ENCODE measurements around the gene NCOA3. TPM values are rescaled to one million over a fixed set of nuclear protein-coding genes. Genes with fewer than 3 reads are reported as not detected.
"Not testable (repeated sequence)": the region's sequence is repeated elsewhere in the genome, so short reads cannot be mapped to it uniquely, and the experiment has no call there.

The NCOA3 gene
- total and polyA plus RNA-seq, 3 donors from 2014 or later = 18.1 to 32.5 (median 27.6) TPM

- H3K36me3 ChIP-seq (ENCODE audit: low read depth, missing control alignments) = no peaks in the 10 kb centered on the region
- WGBS, 2 donors = 93 to 94% methylated on average over 7 of the region's 7 CpGs
Measured at GRCh38 chr20:47455133-47456040, 46.3 kb upstream of the NCOA3 start.

GRCh38 chr20:47456041-47456537 is 45.6 kb upstream of the NCOA3 start:
- Histone ChIP-seq H3K4me1 (no peaks in the 10 kb centered on the region), H3K4me3 (no peak overlapping the region), H3K27me3 (no peaks in the 10 kb centered on the region), H3K9me3 (no peaks in the 10 kb centered on the region), H3K36me3 (ENCODE audit: low read depth, missing control alignments) (no peaks in the 10 kb centered on the region), H3K27ac (no peak overlapping the region)
- TF ChIP-seq CTCF (IDR thresholded peaks at IDR 0.05) (no peak), POLR2A (IDR thresholded peaks at IDR 0.05) (no peak)
- 95 to 97% methylated on average over 8 of the region's 8 CpGs for WGBS, 2 donors
- intact Hi-C loops (cut with DNase I; ENCODE audit: low total_unique reads) = no loop called here
- no peak for DNase-seq

More at GRCh38 chr20:47455133-47456040, 46.3 kb upstream of the NCOA3 start:
- H3K4me3 ChIP-seq = no peak overlapping the region
- H3K9me3 ChIP-seq = no peaks in the 10 kb centered on the region
- no peaks in the 10 kb centered on the region for H3K27me3 ChIP-seq
- H3K4me1 ChIP-seq = no peaks in the 10 kb centered on the region
- TF ChIP-seq CTCF (IDR thresholded peaks at IDR 0.05) (no peak), POLR2A (IDR thresholded peaks at IDR 0.05) (no peak)
- intact Hi-C loops (cut with DNase I; ENCODE audit: low total_unique reads) = no loop called here
- H3K27ac ChIP-seq = no peak overlapping the region
- no peak for DNase-seq

DNA sequence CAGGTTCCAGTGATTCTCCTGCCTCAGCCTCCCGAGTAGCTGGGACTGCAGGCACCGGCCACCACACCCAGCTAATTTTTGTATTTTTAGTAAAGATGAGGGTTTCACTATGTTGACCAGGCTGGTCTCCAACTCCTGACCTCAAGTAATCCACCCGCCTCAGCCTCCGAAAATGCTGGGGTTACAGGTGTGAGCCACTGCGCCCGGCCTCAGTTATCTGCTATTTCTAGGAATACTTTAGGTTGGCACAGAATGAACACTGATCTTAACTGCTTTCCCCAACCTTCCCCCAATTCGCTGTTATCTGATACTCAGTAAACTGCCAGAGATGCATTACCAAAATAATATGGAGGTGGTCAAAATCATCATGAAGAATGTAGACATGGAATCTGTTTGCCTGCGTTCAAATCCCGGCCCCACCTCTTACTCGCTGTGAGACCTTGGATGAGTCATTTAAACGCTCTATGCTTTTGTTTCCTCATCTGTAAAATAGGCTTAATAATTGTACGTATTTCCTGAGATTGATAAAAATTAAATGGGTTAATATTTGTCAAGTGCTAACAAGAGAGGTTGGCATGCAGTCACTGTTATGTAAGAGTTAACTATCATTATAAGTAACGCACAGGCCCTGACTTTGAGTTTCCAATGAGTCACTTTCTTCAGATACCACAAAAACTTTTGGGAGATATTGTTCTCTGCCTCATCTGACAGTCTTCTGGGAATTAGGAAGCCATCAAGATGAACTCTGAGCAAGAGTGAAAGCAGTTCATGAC is 44.5 kb upstream of the NCOA3 start:
- 94% methylated on average over 13 of the region's 13 CpGs for WGBS, 2 donors
- no peak overlapping the region for H3K27ac ChIP-seq
- no peaks in the 10 kb centered on the region for H3K9me3 ChIP-seq
- H3K27me3 ChIP-seq = no peaks in the 10 kb centered on the region
- H3K4me1 ChIP-seq = no peaks in the 10 kb centered on the region
- H3K36me3 ChIP-seq (ENCODE audit: low read depth, missing control alignments) = no peaks in the 10 kb centered on the region
- H3K4me3 ChIP-seq = no peak overlapping the region
- DNase-seq = no peak
- intact Hi-C loops (cut with DNase I; ENCODE audit: low total_unique reads) = no loop called here
- TF ChIP-seq POLR2A (IDR thresholded peaks at IDR 0.05) = no peak
- TF ChIP-seq CTCF (IDR thresholded peaks at IDR 0.05) = no peak

DNA sequence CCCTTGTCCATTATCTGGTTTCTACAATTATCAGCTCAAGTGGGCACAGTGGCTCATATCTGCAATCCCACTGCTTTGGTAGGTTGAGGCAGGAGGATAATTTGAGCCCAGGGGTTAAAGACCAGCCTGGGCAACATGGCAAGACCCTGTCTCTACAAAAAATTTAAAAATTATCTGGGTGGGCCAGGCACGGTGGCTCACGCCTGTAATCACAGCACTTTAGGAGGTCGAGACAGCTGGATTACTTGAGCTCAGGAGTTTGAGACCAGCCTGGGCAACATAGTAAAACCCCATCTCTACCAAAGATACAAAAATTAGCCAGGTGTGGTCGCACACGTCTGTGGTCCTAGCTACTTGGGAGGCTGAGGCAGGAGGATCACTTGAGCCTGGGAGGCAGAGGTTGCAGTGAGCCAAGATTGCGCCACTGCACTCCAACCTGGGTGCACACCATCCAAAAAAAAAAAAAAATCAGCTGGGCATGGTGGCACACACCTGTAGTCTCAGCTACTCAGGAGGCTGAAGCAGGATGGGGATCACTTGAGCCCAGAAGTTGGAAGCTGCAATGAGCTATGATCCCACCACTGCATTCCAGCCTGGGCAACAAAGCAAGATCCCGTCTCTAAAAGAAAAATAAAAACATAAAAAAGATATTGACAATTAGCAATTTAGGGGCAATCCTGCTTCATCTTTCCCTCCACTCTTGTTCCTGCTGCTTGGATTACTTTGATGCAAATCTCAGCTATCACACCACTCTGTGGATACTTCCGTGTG is 43.2 kb upstream of the NCOA3 start:
- DNase-seq; H3K36me3 ChIP-seq (ENCODE audit: low read depth, missing control alignments); H3K9me3 ChIP-seq; H3K4me1 ChIP-seq; H3K27me3 ChIP-seq; H3K27ac ChIP-seq; intact Hi-C loops (cut with DNase I; ENCODE audit: low total_unique reads); H3K4me3 ChIP-seq: not testable (repeated sequence)
- 89 to 92% methylated on average over 8 of the region's 8 CpGs for WGBS, 2 donors
